Hepatocyte (in vitro differentiated cells): ENCODE data around the gene MET. TPM values are rescaled to one million over a fixed set of nuclear protein-coding genes. Genes with fewer than 3 reads are reported as not detected.

ENCODE experiments used
- DNase-seq: peaks from one replicate; pipeline ENCODE4 v3.0.0-alpha.2; 2016; ENCODE audit warnings: low spot score
- H2AFZ ChIP-seq: fragments of 200-600 bp; sonication (generic); 2 replicates; pipeline ENCODE4 v1.6.0; 2016; ENCODE audit warnings: antibody characterized with exemption, mild to moderate bottlenecking
- H3K27ac ChIP-seq: fragments of 200-600 bp; sonication (generic); 2 replicates; pipeline ENCODE4 v1.5.1; 2016; ENCODE audit warnings: mild to moderate bottlenecking
- H3K27me3 ChIP-seq: fragments of 200-600 bp; sonication (generic); 2 replicates; pipeline ENCODE4 v1.6.1; 2016
- H3K36me3 ChIP-seq: fragments of 200-600 bp; sonication (generic); replicated peaks from 2 replicates; pipeline ENCODE4 v1.5.1; 2016; ENCODE audit warnings: low read depth; ENCODE audit not compliant: insufficient read depth
- H3K4me1 ChIP-seq: fragments of 200-600 bp; sonication (generic); 2 replicates; pipeline ENCODE4 v1.5.1; 2016; ENCODE audit warnings: mild to moderate bottlenecking, moderate library complexity; ENCODE audit not compliant: insufficient read depth
- H3K4me2 ChIP-seq: fragments of 200-600 bp; sonication (generic); 2 replicates; pipeline ENCODE4 v1.6.0; 2016
- H3K4me3 ChIP-seq: fragments of 200-600 bp; sonication (generic); 2 replicates; pipeline ENCODE4 v1.5.1; 2016; ENCODE audit warnings: mild to moderate bottlenecking
- H3K79me2 ChIP-seq: fragments of 200-600 bp; sonication (generic); 2 replicates; pipeline ENCODE4 v1.6.0; 2017; ENCODE audit warnings: mild to moderate bottlenecking
- H3K9me2 ChIP-seq: fragments of 200-600 bp; sonication (generic); replicated peaks from 2 replicates; pipeline ENCODE4 v1.6.0; 2017; ENCODE audit warnings: mild to moderate bottlenecking; ENCODE audit not compliant: insufficient read depth
- H3K9me3 ChIP-seq: fragments of 200-600 bp; sonication (generic); 2 replicates; pipeline ENCODE4 v1.5.1; 2016; ENCODE audit warnings: low read depth, mild to moderate bottlenecking
- H4K20me1 ChIP-seq: fragments of 200-600 bp; sonication (generic); 2 replicates; pipeline ENCODE4 v1.6.0; 2016; ENCODE audit warnings: mild to moderate bottlenecking; ENCODE audit not compliant: insufficient read depth, poor library complexity, severe bottlenecking
- EZH2 ChIP-seq: fragments of 200-600 bp; sonication (generic); IDR thresholded peaks from 2 replicates; pipeline ENCODE4 v1.6.1; 2016; ENCODE audit warnings: antibody characterized with exemption, mild to moderate bottlenecking, borderline replicate concordance
- EZH2phosphoT487 ChIP-seq: fragments of 200-600 bp; sonication (generic); IDR thresholded peaks from one replicate; pipeline ENCODE4 v1.6.1; 2018; ENCODE audit warnings: antibody characterized with exemption, mild to moderate bottlenecking, low read depth, moderate library complexity; ENCODE audit not compliant: unreplicated experiment, severe bottlenecking
- WGBS: methylation state at CpG from one replicate; pipeline ENCODE4 v1.1.6; 2016; ENCODE audit warnings: low lambda C conversion rate; ENCODE audit errors: missing lambda C conversion rate; 5-methylcytosine and 5-hydroxymethylcytosine counted together
- polyA plus RNA-seq: library from polyadenylated mRNA; unstranded; fragments of >200 nt; fragmentation: Nextera tagmentation; extraction: Ambion mirVana; gene quantifications from 2 replicates; pipeline ENCODE4 v1.2.1, GENCODE V29; 2016
- total RNA-seq: library from RNA; depleted of rRNA; stranded (reverse); fragments of >200 nt; gene quantifications from 2 replicates; pipeline ENCODE4 v1.2.3, GENCODE V29; 2014
- TF ChIP-seq, protein P1 (sequence below): fragments of 200-600 bp; sonication (generic); IDR thresholded peaks from 2 replicates; pipeline ENCODE4 v1.5.1; 2016; ENCODE audit warnings: antibody characterized with exemption, mild to moderate bottlenecking; ENCODE audit not compliant: poor library complexity

MET gene
- total and polyA plus RNA-seq, 2 experiments from 2014 or later = 12.7 to 35.7 TPM

- Histone ChIP-seq H2AFZ (no peak overlapping the region), H3K36me3 (no peaks in the 10 kb centered on the region), H3K4me1 (no peaks in the 10 kb centered on the region), H3K27me3 (no peaks in the 10 kb centered on the region), H3K79me2 (no peaks in the 10 kb centered on the region), H3K9me3 (no peaks in the 10 kb centered on the region), H3K27ac (no peak overlapping the region), H3K4me2 (no peak overlapping the region), H3K9me2 (no peaks in the 10 kb centered on the region), H4K20me1 (no peaks in the 10 kb centered on the region), H3K4me3 (no peak overlapping the region)
- 68% methylated on average over 2 of the region's 2 CpGs for WGBS
- TF ChIP-seq EZH2phosphoT487 = no peak
- TF ChIP-seq, protein P1, sequence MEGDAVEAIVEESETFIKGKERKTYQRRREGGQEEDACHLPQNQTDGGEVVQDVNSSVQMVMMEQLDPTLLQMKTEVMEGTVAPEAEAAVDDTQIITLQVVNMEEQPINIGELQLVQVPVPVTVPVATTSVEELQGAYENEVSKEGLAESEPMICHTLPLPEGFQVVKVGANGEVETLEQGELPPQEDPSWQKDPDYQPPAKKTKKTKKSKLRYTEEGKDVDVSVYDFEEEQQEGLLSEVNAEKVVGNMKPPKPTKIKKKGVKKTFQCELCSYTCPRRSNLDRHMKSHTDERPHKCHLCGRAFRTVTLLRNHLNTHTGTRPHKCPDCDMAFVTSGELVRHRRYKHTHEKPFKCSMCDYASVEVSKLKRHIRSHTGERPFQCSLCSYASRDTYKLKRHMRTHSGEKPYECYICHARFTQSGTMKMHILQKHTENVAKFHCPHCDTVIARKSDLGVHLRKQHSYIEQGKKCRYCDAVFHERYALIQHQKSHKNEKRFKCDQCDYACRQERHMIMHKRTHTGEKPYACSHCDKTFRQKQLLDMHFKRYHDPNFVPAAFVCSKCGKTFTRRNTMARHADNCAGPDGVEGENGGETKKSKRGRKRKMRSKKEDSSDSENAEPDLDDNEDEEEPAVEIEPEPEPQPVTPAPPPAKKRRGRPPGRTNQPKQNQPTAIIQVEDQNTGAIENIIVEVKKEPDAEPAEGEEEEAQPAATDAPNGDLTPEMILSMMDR = no peak
- TF ChIP-seq EZH2 = no peak
- DNase-seq = no peak
These were observed 164.1 kb downstream of the MET start for GRCh38 chr7:116836048-116836447.

GRCh38 chr7:116836911-116837310 is 164.9 kb downstream of the MET start:
- no peak for DNase-seq

GRCh38 chr7:116837586-116837985 is 165.6 kb downstream of the MET start:
- no peak overlapping the region for H3K4me2 ChIP-seq
- DNase-seq = no peak
- WGBS = 90% methylated on average over 3 of the region's 3 CpGs

More at GRCh38 chr7:116836911-116837310, 164.9 kb downstream of the MET start:
- H3K27ac ChIP-seq = no peak overlapping the region
- H3K36me3 ChIP-seq = no peaks in the 10 kb centered on the region
- H4K20me1 ChIP-seq = no peaks in the 10 kb centered on the region
- H3K9me2 ChIP-seq = no peaks in the 10 kb centered on the region
- no peaks in the 10 kb centered on the region for H3K4me1 ChIP-seq
- H2AFZ ChIP-seq = no peak overlapping the region
- no peak overlapping the region for H3K4me3 ChIP-seq
- no peak overlapping the region for H3K4me2 ChIP-seq
- no peaks in the 10 kb centered on the region for H3K79me2 ChIP-seq
- no peaks in the 10 kb centered on the region for H3K9me3 ChIP-seq
- WGBS = 91% methylated on average over 4 of the region's 4 CpGs
- TF ChIP-seq, protein P1 = no peak
- no peak for TF ChIP-seq EZH2
- TF ChIP-seq EZH2phosphoT487 = no peak
- no peaks in the 10 kb centered on the region for H3K27me3 ChIP-seq

GRCh38 chr7:116840256-116840655 is 168.3 kb downstream of the MET start:
- WGBS = 54% methylated on average over 5 of the region's 5 CpGs
- no peak overlapping the region for H2AFZ ChIP-seq
- H3K27ac ChIP-seq = no peak overlapping the region
- DNase-seq = no peak
- H3K9me2 ChIP-seq = no peaks in the 10 kb centered on the region
- H3K79me2 ChIP-seq = no peaks in the 10 kb centered on the region
- H3K27me3 ChIP-seq = no peaks in the 10 kb centered on the region
- H4K20me1 ChIP-seq = no peaks in the 10 kb centered on the region
- no peak overlapping the region for H3K4me3 ChIP-seq
- H3K9me3 ChIP-seq = no peaks in the 10 kb centered on the region
- TF ChIP-seq EZH2 (no peak), EZH2phosphoT487 (no peak)
- H3K4me1 ChIP-seq = no peaks in the 10 kb centered on the region
- H3K36me3 ChIP-seq = no peaks in the 10 kb centered on the region
- H3K4me2 ChIP-seq = no peak overlapping the region

More at GRCh38 chr7:116837586-116837985, 165.6 kb downstream of the MET start:
- Histone ChIP-seq H3K36me3 (no peaks in the 10 kb centered on the region), H3K79me2 (no peaks in the 10 kb centered on the region), H3K4me1 (no peaks in the 10 kb centered on the region), H4K20me1 (no peaks in the 10 kb centered on the region), H3K27ac (no peak overlapping the region), H3K9me3 (no peaks in the 10 kb centered on the region), H3K9me2 (no peaks in the 10 kb centered on the region), H3K27me3 (no peaks in the 10 kb centered on the region), H2AFZ (no peak overlapping the region), H3K4me3 (no peak overlapping the region)
- TF ChIP-seq EZH2 = no peak

GRCh38 chr7:116842371-116842770 is 170.4 kb downstream of the MET start:
- no peak overlapping the region for H3K4me2 ChIP-seq
- H3K9me2 ChIP-seq = no peaks in the 10 kb centered on the region
- H3K4me1 ChIP-seq = no peaks in the 10 kb centered on the region
- H3K79me2 ChIP-seq = no peaks in the 10 kb centered on the region
- no peak overlapping the region for H3K27ac ChIP-seq
- no peaks in the 10 kb centered on the region for H3K27me3 ChIP-seq
- 87% methylated on average over 1 of the region's 1 CpG for WGBS
- no peak overlapping the region for H3K4me3 ChIP-seq
- H3K36me3 ChIP-seq = no peaks in the 10 kb centered on the region
- no peaks in the 10 kb centered on the region for H4K20me1 ChIP-seq
- H3K9me3 ChIP-seq = no peaks in the 10 kb centered on the region
- TF ChIP-seq EZH2 (no peak), EZH2phosphoT487 (no peak)
- TF ChIP-seq, protein P1 = no peak
- DNase-seq = no peak
- no peak overlapping the region for H2AFZ ChIP-seq
